Ovary (tissue), 3 donors: ENCODE data around the gene REL.

Experiments used
- EP300 ChIP-seq: sonication (generic); formaldehyde crosslinking; IDR thresholded peaks from one replicate; pipeline ENCODE4 v1.6.1; 2017; ENCODE audit warnings: antibody characterized with exemption
- POLR2A ChIP-seq: fragments of 450-650 bp; IDR thresholded peaks from one replicate; pipeline ENCODE4 v1.6.1; 2017; ENCODE audit warnings: antibody characterized with exemption, mild to moderate bottlenecking, moderate library complexity
- TF ChIP-seq, protein P1 (sequence below), 3 donors: fragments of 450-650 bp in 2 of 3; fragments of 200-600 bp in 1 of 3; IDR thresholded peaks; one replicate each; pipeline versions ENCODE4 v1.5.1 to v1.8.0; 2016 to 2022; ENCODE audit warnings: antibody characterized with exemption in 3 of 3, mild to moderate bottlenecking in 1 of 3
- donor health status: DM: no; HTN: no; CAD: no.

GRCh38 chr2:60947056-60947455 lies 65.7 kb downstream of the REL start:
- TF ChIP-seq, protein P1, sequence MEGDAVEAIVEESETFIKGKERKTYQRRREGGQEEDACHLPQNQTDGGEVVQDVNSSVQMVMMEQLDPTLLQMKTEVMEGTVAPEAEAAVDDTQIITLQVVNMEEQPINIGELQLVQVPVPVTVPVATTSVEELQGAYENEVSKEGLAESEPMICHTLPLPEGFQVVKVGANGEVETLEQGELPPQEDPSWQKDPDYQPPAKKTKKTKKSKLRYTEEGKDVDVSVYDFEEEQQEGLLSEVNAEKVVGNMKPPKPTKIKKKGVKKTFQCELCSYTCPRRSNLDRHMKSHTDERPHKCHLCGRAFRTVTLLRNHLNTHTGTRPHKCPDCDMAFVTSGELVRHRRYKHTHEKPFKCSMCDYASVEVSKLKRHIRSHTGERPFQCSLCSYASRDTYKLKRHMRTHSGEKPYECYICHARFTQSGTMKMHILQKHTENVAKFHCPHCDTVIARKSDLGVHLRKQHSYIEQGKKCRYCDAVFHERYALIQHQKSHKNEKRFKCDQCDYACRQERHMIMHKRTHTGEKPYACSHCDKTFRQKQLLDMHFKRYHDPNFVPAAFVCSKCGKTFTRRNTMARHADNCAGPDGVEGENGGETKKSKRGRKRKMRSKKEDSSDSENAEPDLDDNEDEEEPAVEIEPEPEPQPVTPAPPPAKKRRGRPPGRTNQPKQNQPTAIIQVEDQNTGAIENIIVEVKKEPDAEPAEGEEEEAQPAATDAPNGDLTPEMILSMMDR (IDR thresholded peaks at IDR 0.05): no peak
- TF ChIP-seq EP300: no peak
- no peak for TF ChIP-seq POLR2A
